ENCODE data around the gene KCNN4. TPM values are rescaled to one million over a fixed set of nuclear protein-coding genes. Genes with fewer than 3 reads are reported as not detected.

KCNN4 gene
- total RNA-seq, 1 experiment from 2014 or later = 0.26 TPM

DNA sequence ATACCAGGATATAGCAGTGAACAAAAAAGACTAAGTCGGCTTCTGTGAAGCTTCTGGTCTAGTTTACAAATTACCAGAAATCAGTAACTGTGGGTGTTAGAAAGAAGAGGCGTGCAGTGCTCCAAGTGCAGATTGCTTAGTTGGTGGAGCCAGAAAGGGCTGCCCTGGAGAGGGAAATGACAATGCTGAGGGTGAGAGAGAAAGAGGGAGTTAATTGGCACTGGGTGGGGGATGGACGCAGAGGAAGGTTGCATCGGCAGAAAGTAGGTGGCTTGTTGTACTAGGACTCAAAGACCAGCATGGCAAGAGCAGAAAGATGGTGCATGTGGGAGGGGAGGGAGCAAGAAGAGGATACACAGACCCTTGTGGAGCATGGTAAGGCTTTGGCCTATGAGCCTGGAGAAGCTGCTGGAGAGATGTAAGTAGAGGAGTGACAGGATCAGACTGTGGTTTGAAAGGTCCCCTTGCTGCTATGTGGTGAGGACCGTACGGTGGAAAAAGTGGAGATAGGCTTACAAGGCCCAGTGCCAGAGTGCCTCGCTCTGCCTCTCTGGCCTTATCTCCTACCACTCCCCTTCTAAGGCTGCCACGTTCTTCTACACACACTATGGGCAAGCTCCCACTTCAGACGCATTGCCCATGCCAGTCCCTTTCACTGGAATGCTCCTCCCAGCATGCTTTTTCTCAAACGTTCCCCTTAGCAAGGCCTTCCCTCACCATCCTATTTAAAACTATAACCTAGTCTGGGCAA lies 39.5 kb downstream of the KCNN4 start:
- Histone ChIP-seq H3K4ac (ENCODE audit: low read depth, low read length) (no peak overlapping the region), H3K4me1 (ENCODE audit: insufficient read depth, low read length) (no peaks in the 10 kb centered on the region), H3K79me1 (ENCODE audit: insufficient read depth, low read depth, low read length, poor library complexity, severe bottlenecking) (no peaks in the 10 kb centered on the region), H3K4me2 (ENCODE audit: insufficient read depth, insufficient read length, low read length) (no peak overlapping the region), H3K23me2 (ENCODE audit: insufficient read length, low read depth, low read length, poor library complexity, severe bottlenecking) (no peaks in the 10 kb centered on the region), H4K20me1 (ENCODE audit: control insufficient read depth, insufficient read depth, insufficient read length) (no peaks in the 10 kb centered on the region), H2BK12ac (ENCODE audit: insufficient read length, low read depth, low read length) (no peak overlapping the region), H3K18ac (ENCODE audit: insufficient read length, low read depth, low read length) (no peak overlapping the region), H2BK120ac (ENCODE audit: low read depth, low read length, poor library complexity, severe bottlenecking) (no peak overlapping the region), H3K27ac (ENCODE audit: insufficient read length, low read depth, low read length) (no peak overlapping the region), H3K9ac (ENCODE audit: extremely low read depth, insufficient read length, low read length) (no peak overlapping the region), H3K79me2 (ENCODE audit: insufficient read depth, low read length) (no peaks in the 10 kb centered on the region), H4K8ac (replicated peaks; ENCODE audit: insufficient read length, low read depth, low read length) (no peak overlapping the region), H3K56ac (ENCODE audit: insufficient read length, low read depth, low read length) (no peak overlapping the region), H2AFZ (ENCODE audit: low read length) (no peak overlapping the region), H3K9me3 (ENCODE audit: control insufficient read depth, low read depth, low read length) (no peaks in the 10 kb centered on the region), H2BK5ac (ENCODE audit: insufficient read length, low read length) (no peak overlapping the region), H3K27me3 (ENCODE audit: insufficient read depth, low read length) (no peaks in the 10 kb centered on the region), H4K5ac (ENCODE audit: insufficient read length, low read depth, low read length) (no peak overlapping the region), H3T11ph (ENCODE audit: low read length) (no peak overlapping the region), H3K14ac (ENCODE audit: insufficient read depth, low read length) (no peak overlapping the region), H4K91ac (ENCODE audit: insufficient read length, low read depth, low read length) (no peak overlapping the region), H2BK20ac (ENCODE audit: low read depth, low read length, poor library complexity, severe bottlenecking) (no peak overlapping the region), H2BK15ac (ENCODE audit: low read depth, low read length) (no peak overlapping the region), H2AK5ac (ENCODE audit: insufficient read length, low read length) (no peak overlapping the region), H3K23ac (ENCODE audit: insufficient read length, low read depth, low read length) (no peak overlapping the region)
- Mint-ChIP-seq H3K27ac (no peak overlapping the region), H3K36me3 (ENCODE audit: insufficient read depth in 1 of 3, low read depth in 3 of 3) (peaks cover 50 to 86% (median 83%) of the 10 kb centered on the region in 3 experiments; a peak in 6 of 7 replicates), H3K4me3 (no peak overlapping the region), H3K9me3 (no peaks in the 10 kb centered on the region), H3K27me3 (ENCODE audit: low read depth) (no peaks in the 10 kb centered on the region), H3K4me1 (no peaks in the 10 kb centered on the region)
- TF ChIP-seq, protein P1, sequence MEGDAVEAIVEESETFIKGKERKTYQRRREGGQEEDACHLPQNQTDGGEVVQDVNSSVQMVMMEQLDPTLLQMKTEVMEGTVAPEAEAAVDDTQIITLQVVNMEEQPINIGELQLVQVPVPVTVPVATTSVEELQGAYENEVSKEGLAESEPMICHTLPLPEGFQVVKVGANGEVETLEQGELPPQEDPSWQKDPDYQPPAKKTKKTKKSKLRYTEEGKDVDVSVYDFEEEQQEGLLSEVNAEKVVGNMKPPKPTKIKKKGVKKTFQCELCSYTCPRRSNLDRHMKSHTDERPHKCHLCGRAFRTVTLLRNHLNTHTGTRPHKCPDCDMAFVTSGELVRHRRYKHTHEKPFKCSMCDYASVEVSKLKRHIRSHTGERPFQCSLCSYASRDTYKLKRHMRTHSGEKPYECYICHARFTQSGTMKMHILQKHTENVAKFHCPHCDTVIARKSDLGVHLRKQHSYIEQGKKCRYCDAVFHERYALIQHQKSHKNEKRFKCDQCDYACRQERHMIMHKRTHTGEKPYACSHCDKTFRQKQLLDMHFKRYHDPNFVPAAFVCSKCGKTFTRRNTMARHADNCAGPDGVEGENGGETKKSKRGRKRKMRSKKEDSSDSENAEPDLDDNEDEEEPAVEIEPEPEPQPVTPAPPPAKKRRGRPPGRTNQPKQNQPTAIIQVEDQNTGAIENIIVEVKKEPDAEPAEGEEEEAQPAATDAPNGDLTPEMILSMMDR (conservative IDR thresholded peaks at IDR 0.05) = no peak
- no peak for DNase-seq
- no CpG with 5 or more reads among the region's 10 CpGs for WGBS (ENCODE audit: extremely low coverage, insufficient read length, low lambda C conversion rate)
